GM12891 (cell line): ENCODE measurements around the gene CCRL2. TPM values are rescaled to one million over a fixed set of nuclear protein-coding genes. Genes with fewer than 3 reads are reported as not detected.

Experiments used
- DNase-seq: peaks from one replicate; pipeline ENCODE4 v3.0.0; 2011; ENCODE audit warnings: low spot score; ENCODE audit not compliant: insufficient read length
- FAIRE-seq: peaks from 2 replicates; lab custom pipeline; 2011; peaks lifted over from hg19 to GRCh38; lab: Jason Lieb, UNC
- PAX5 ChIP-seq: IDR thresholded peaks from 2 replicates; pipeline ENCODE4 v1.6.1; 2011; ENCODE audit warnings: low read length, moderate library complexity, mild to moderate bottlenecking; ENCODE audit not compliant: insufficient read depth, severe bottlenecking
- POLR2A ChIP-seq: IDR thresholded peaks from 2 replicates; pipeline ENCODE4 v1.6.1; 2011; ENCODE audit warnings: low read depth, low read length, control low read depth
- POLR2AphosphoS5 ChIP-seq: IDR thresholded peaks from 2 replicates; pipeline ENCODE4 v1.6.1; 2011; ENCODE audit warnings: low read depth, low read length, control low read depth
- POU2F2 ChIP-seq: IDR thresholded peaks from 2 replicates; pipeline ENCODE4 v1.6.1; 2011; ENCODE audit warnings: low read depth, mild to moderate bottlenecking, control low read depth, low read length, moderate library complexity
- SPI1 ChIP-seq: IDR thresholded peaks from 2 replicates; pipeline ENCODE4 v1.6.1; 2011; ENCODE audit warnings: low read depth, low read length, control low read depth
- TAF1 ChIP-seq: IDR thresholded peaks from 2 replicates; pipeline ENCODE4 v1.6.1; 2011; ENCODE audit warnings: low read depth, low read length, control low read depth
- polyA plus RNA-seq: library from polyadenylated mRNA; unstranded; fragments of >200 nt; gene quantifications from one replicate; pipeline ENCODE4 v1.2.1, GENCODE V29; 2012; ENCODE audit warnings: low read depth, missing spikeins, inconsistent platforms; ENCODE audit not compliant: missing spikeins

CCRL2 gene, protein sequence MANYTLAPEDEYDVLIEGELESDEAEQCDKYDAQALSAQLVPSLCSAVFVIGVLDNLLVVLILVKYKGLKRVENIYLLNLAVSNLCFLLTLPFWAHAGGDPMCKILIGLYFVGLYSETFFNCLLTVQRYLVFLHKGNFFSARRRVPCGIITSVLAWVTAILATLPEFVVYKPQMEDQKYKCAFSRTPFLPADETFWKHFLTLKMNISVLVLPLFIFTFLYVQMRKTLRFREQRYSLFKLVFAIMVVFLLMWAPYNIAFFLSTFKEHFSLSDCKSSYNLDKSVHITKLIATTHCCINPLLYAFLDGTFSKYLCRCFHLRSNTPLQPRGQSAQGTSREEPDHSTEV
- 1.6 TPM for polyA plus RNA-seq

DNA sequence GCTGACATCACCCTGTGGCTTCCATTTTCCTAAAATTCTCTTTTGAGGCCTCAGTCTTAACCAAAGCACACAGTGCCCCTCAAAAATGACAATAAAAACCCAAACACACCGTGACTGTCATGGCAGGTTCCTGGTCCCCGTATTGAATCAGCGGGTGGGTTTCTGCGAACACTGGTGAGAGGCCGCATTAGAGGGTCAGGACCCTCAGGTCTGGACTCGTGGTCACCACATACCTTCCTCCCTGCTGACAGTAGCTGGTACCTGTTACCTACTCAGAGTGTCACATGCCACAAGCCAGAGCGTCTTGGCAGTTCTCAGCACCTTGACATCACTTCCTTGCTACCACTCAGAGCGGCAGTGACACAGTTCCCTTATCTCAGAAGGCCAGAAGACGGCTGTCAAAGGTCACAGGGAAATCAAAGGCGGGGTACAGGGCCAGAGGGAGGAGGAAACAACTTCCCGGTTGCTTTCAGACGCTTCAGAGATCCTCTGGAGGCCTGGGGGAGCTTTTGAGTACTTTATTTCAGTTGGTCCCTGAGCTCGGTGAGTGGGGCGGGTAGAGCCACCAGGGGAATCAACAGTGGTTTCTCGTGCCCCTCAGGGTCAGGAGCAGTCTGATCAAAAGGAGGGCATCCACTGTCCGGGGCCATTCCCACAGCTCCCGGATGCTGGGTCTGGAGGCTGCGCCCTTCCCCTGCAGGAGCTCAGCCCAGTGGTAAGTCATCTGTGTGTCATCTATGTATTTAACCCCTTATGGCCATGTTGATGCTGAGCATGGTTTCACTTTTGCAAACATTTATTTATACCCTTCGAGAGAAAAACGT, at the start of gene CCRL2, which contains the start of gene CCR5AS:
TSS of gene CCRL2 (plus strand) at position 472 of the 824 bp plus-strand sequence. CDS start 821 bp downstream, outside the sequence.
TSS of gene CCR5AS (minus strand) at position 279 of the 824 bp plus-strand sequence.
- FAIRE-seq (peak; percentile 62), DNase-seq (peak; percentile 49)
- peak; percentile 60 for TF ChIP-seq SPI1
- TF ChIP-seq PAX5: no peak

DNA sequence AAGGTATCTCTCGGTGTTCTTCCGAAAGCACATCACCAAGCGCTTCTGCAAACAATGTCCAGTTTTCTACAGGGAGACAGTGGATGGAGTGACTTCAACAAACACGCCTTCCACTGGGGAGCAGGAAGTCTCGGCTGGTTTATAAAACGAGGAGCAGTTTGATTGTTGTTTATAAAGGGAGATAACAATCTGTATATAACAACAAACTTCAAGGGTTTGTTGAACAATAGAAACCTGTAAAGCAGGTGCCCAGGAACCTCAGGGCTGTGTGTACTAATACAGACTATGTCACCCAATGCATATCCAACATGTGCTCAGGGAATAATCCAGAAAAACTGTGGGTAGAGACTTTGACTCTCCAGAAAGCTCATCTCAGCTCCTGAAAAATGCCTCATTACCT, 48.6 kb upstream of the CCRL2 start:
- DNase-seq (no peak), FAIRE-seq (no peak)
- TF ChIP-seq SPI1: no peak
- no peak for TF ChIP-seq PAX5
- no peak for TF ChIP-seq POLR2AphosphoS5

DNA sequence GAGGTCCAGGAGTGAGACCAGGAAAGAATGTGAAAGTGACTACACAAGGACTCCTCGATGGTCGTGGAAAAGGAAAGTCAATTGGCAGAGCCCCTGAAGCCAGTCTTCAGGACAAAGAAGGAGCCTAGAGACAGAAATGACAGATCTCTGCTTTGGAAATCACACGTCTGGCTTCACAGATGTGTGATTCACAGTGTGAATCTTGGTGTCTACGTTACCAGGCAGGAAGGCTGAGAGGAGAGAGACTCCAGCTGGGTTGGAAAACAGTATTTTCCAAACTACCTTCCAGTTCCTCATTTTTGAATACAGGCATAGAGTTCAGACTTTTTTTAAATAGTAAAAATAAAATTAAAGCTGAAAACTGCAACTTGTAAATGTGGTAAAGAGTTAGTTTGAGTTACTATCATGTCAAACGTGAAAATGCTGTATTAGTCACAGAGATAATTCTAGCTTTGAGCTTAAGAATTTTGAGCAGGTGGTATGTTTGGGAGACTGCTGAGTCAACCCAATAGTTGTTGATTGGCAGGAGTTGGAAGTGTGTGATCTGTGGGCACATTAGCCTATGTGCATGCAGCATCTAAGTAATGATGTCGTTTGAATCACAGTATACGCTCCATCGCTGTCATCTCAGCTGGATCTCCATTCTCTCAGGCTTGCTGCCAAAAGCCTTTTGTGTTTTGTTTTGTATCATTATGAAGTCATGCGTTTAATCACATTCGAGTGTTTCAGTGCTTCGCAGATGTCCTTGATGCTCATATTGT, 47.1 kb upstream of the CCRL2 start:
- no peak for DNase-seq
- FAIRE-seq: peak; percentile 98
- TF ChIP-seq POU2F2: peak; percentile 78
- no peak for TF ChIP-seq TAF1
- no peak for TF ChIP-seq POLR2A
- TF ChIP-seq SPI1: peak; percentile 80
- no peak for TF ChIP-seq POLR2AphosphoS5
- no peak for TF ChIP-seq PAX5

DNA sequence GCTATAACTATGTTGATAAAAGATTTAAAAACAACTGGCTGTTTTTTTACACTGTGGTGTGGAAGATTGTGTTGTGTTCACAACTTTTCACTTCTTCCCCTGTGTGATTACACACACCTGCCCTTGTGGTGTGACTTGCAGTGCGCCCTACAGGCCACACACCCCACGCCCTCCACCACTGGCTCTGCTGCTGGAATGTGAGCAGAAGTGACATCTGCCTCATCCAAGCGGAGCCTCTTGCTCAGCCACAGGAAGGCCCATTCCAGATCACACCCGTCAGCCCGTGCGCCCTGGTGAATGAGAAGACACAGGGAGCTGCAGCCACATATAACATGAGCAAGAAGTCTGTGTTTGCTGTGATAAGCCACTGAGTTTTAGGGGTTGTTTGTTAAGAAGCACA, 46.2 kb upstream of the CCRL2 start:
- no peak for TF ChIP-seq POU2F2
- TF ChIP-seq TAF1: no peak
- TF ChIP-seq PAX5: no peak
- TF ChIP-seq POLR2A: no peak
- TF ChIP-seq SPI1: no peak
- FAIRE-seq: no peak

DNA sequence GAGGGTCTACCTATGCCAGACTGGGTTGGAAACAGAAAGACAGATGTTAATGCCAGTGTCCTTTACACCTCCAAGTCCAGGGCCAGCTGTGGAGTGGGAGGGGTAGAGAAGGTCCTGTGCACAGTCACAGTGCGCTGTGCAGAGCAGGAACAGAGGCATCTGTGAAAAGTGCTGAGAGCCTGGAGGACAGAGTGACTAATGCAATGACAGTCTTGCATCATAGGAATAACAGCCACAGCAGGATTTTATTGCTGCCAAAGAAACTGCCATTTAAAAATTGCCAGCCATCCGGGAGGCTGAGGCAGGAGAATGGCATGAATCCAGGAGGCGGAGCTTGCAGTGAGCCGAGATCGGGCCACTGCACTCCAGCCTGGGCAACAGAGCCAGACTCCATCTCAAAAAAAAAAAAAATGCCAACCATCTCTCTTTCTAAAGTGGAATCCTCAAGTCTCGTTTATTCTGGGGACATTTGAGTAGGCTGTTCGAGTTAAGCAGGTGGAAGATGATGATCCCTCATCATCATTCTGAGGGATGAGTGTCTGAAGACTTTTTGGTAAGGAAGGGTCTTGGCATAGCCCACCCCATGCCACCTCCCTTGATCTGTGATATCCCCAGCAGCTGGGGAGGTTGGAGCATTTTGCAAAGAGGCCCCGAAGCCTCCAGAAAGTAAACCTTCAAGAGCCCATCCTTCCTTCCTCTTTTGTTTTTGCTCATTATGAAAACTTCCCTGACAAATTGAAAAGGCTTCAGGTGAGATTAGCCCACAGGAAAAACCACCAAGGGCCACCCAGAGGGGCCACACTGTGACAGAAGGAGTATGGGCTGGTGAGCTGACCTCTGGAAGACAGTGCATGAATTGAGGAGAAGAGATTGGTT, 45.4 kb upstream of the CCRL2 start:
- FAIRE-seq (peak; percentile 9), DNase-seq (no peak)

More for the DNA sequence above, 46.2 kb upstream of the CCRL2 start:
- DNase-seq: no peak

DNA sequence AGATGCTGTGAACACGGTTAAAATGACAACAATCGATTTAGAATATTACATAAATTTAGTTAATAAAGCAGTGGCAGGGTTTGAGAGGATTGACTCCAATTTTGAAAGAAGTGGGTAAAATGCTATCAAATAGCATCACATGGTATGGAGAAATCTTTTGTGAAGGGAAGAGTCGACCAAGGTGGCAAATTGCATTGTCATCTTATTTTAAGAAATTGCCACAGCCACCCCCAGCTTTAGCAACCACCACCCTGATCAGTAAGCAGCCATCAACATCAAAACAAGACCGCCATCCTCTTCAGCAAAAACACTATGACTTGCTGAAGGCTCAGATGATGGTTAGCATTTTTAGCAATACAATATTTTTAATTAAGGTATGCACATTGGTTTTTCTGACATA, 42.0 kb upstream of the CCRL2 start:
- TF ChIP-seq POLR2A (no peak), POLR2AphosphoS5 (no peak), PAX5 (no peak), POU2F2 (no peak), SPI1 (no peak), TAF1 (no peak)
- no peak for DNase-seq
- FAIRE-seq: peak; percentile 23

More for the DNA sequence above, 45.4 kb upstream of the CCRL2 start:
- TF ChIP-seq POU2F2: no peak
- no peak for TF ChIP-seq PAX5

DNA sequence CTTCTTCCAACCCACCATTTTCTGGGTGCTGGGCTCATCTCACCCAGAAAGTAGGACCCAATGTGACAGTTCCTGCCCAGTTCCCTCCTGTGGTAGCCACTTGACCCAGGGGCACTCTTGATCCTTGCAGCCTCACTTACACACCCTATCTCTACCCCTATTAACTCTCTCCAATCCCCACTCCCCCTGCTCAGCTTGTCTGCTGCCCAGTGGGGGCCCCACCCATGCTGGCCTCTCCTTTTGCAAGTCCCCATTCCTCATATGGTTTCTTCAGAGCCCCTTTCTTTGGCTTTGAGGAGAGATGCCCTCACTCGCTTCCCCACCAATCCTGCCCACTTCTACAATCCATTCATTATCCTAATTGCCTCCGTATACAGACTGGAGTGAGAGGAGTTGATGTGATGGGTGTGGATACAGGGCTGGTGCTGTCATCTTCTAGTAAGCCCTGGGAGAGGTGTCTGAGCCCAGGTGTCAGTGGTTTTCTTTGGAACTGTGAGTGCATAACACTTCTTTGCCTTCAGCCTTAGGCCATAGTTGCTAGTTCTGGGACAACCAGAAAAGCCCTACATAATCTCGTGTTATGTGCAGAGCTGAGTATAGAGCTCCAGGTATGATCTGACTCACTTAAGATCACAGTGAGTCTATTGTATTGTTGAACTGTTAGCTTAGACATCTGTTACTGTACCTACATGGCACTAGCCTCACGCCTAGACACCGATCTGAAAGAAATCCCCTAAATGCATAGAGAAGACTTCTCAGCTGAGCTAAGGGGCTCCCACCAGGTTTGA, 41.1 kb upstream of the CCRL2 start:
- no peak for DNase-seq
- TF ChIP-seq POLR2A: no peak
- TF ChIP-seq POU2F2: no peak
- TF ChIP-seq SPI1: no peak
- peak; percentile 40 for FAIRE-seq

DNA sequence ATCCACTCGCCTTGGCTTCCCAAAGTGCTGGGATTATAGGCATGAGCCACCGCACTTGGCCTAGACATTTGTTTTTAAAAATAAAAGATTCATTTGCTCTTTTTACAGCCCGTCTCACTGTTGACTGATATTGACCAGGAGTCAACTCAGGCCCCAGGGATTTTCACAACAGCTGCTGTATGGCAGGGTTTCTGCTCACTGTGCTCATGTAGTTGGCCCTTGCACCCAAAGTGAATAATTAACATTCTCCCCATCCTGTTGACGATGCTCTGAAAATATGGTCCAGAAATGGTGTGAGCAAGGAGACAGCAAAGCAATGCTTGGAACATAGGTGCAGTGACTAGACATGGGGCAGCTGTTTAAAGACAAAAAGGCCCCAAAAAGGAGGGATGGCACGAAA, 39.2 kb upstream of the CCRL2 start:
- TF ChIP-seq POU2F2 (no peak), SPI1 (no peak), PAX5 (no peak), POLR2AphosphoS5 (no peak), TAF1 (no peak)
- FAIRE-seq: no peak
- no peak for DNase-seq
